ENCODE results near the gene GPR15LG.

DNA sequence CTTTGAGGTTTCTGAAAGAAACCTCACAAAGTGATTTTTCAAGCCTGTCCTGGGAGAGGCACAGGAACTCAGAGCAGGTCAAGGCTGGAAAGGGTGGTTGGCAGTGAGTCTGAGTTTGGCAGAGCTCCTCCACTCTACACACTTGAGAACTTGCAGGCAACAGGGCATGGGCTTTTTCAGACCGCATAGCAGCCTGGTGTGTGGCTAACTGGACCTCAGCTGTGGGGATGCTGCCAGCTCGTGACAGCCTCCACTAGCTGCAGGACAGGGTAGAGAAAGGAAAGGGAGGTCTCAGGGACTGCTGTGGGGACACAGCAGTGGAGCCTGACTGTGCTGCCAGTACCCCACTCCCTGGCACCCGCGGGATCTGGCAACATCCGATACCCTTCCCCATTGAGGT is 23.3 kb downstream of the GPR15LG start:
- no peak for TF ChIP-seq EZH2 (IDR thresholded peaks at IDR 0.05; ENCODE audit: borderline replicate concordance)
- TF ChIP-seq, protein P1, sequence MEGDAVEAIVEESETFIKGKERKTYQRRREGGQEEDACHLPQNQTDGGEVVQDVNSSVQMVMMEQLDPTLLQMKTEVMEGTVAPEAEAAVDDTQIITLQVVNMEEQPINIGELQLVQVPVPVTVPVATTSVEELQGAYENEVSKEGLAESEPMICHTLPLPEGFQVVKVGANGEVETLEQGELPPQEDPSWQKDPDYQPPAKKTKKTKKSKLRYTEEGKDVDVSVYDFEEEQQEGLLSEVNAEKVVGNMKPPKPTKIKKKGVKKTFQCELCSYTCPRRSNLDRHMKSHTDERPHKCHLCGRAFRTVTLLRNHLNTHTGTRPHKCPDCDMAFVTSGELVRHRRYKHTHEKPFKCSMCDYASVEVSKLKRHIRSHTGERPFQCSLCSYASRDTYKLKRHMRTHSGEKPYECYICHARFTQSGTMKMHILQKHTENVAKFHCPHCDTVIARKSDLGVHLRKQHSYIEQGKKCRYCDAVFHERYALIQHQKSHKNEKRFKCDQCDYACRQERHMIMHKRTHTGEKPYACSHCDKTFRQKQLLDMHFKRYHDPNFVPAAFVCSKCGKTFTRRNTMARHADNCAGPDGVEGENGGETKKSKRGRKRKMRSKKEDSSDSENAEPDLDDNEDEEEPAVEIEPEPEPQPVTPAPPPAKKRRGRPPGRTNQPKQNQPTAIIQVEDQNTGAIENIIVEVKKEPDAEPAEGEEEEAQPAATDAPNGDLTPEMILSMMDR (IDR thresholded peaks at IDR 0.05; ENCODE audit: poor library complexity) = no peak
